Measurements from ENCODE around the gene TMPRSS11E.
"Not testable (repeated sequence)": the region's sequence is repeated elsewhere in the genome, so short reads cannot be mapped to it uniquely, and the experiment has no call there.

The TMPRSS11E gene, protein sequence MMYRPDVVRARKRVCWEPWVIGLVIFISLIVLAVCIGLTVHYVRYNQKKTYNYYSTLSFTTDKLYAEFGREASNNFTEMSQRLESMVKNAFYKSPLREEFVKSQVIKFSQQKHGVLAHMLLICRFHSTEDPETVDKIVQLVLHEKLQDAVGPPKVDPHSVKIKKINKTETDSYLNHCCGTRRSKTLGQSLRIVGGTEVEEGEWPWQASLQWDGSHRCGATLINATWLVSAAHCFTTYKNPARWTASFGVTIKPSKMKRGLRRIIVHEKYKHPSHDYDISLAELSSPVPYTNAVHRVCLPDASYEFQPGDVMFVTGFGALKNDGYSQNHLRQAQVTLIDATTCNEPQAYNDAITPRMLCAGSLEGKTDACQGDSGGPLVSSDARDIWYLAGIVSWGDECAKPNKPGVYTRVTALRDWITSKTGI

GRCh38 chr4:68447201-68447600 lies at the start of gene TMPRSS11E:
TMPRSS11E (plus strand) TSS chr4:68447463; CDS start chr4:68447513, 50 bp downstream.
- no peak for DNase-seq

- DNase-seq: no peak
Observed at GRCh38 chr4:68399306-68399705, 48.0 kb upstream of the TMPRSS11E start.

GRCh38 chr4:68401231-68401630 lies 46.0 kb upstream of the TMPRSS11E start:
- DNase-seq: no peak

DNA sequence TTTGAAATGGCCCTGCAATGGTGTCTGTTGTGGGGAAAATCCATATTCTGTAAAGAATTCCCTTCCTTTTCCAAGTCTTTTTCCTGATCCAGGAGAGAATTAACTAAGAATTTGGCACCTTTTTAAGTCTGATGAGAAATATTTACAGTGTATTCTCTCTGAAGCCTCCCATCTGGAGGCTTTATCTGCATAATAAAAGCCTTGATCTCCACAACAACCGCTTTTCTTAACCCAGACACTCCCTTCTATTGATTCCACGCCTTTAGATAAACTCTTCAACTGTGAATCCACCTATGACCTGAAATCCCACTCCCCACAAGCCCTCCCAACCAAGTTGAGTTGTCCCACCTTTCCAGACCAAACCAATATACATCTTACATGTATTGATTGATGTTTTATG lies 43.1 kb upstream of the TMPRSS11E start:
- no peak for DNase-seq

DNA sequence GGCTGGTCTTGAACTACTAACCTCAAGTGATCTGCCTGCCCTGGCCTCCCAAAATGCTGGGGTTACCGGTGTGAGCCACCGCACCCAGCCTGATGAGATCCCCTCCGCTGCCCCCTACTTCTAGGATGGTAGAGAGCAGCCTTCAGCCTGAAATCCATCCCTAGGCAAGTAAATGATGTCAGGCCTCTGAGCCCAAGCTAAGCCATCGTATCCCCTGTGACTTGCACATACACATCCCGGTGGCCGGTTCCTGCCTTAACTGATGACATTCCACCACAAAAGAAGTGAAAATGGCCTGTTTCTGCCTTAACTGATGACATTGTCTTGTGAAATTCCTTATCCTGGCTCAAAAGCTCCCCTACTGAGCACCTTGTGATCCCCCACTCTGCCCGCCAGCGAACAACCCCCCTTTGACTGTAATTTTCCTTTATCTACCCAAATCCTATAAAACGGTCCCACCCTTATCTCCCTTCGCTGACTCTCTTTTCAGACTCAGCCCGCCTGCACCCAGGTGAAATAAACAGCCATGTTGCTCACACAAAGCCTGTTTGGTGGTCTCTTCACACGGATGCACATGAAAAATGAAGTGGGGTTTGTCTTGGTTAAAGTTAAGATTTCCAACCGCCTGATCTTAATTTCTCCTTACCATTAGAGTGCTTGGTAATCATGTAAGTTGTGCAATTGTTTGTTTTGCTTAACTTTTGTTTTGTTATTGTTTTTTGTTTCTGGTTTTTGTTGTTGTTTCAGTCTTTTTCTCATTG lies 41.4 kb upstream of the TMPRSS11E start:
- DNase-seq: not testable (repeated sequence)

DNA sequence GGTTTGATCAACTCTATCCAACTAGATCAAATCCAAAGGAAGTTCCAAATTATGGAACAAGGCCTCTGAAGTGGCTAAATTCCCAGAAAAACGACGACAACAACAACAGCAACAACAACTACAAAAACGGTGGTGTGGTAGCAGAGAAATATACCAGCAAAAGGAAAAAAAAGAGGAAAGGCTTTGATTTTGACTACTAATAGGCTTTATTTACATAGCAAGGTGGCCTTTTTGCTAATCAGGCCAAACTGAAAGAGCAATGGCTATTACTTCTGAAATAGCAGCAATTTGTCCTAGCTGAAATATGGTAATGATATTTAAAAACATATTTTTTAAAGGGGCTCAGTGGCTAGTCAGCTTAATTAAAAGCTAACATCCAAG lies 40.8 kb upstream of the TMPRSS11E start:
- no peak for DNase-seq

DNA sequence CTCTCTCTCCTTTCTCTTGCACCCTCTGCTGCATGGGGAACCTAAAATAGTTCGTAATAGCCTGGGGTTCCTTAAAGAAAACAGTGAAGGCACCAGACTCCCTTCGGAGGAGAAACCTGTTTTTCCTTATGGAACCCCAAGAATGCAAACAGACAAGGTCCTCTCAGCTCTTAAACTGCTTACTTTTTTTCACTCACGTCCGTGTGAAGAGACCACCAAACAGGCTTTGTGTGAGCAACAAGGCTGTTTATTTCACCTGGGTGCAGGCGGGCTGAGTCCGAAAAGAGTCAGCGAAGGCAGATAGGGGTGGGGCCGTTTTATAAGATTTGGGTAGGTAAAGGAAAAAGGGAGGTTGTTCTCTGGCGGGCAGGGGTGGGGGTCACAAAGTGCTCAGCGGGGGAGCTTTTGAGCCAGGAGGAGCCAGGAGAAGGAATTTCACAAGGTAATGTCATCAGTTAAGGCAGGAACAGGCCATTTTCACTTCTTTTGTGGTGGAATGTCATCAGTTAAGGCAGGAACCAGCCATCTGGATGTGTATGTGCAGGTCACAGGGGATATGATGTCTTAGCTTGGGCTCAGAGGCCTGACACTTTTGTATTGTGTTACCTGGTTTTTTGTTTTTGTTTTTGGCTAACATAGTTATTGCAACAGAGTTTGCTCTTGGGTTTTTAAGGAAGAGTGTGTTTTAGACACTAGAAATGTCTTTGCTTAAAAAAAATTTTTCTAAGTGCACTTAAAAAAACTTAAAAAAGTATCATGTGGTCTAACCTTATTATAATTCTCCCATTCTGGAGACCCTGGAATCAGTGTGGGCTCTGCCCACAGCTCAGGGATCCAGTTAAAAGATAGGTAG lies 40.0 kb upstream of the TMPRSS11E start:
- not testable (repeated sequence) for DNase-seq

- DNase-seq: no peak
Observed at GRCh38 chr4:68407868-68408190, 39.4 kb upstream of the TMPRSS11E start.

GRCh38 chr4:68410149-68410548 lies 37.1 kb upstream of the TMPRSS11E start:
- DNase-seq: no peak

DNA sequence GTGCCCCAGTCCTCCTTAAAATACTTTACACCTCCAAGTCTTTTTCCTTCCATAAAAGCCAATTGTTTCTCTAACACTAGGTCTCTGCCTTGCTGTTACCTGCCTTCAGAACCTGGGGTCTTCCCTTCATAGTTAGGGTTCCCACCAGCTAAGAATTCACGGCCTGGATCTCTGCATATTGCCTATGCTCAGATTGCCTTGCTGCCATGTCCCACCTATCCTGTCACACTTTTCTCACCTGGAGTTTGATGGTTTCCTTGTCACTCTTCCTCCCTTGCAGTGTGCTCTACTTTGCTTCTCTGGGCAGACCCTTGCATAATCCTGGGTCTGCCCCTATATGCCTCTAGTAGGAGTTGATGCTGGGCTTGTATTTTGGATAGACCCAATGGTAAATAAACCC lies 36.6 kb upstream of the TMPRSS11E start:
- DNase-seq: no peak

- DNase-seq: not testable (repeated sequence)
Observed at GRCh38 chr4:68412031-68412430, 35.2 kb upstream of the TMPRSS11E start.

GRCh38 chr4:68416591-68416990 lies 30.7 kb upstream of the TMPRSS11E start:
- no peak for DNase-seq

GRCh38 chr4:68426516-68426915 lies 20.7 kb upstream of the TMPRSS11E start:
- DNase-seq: no peak

DNA sequence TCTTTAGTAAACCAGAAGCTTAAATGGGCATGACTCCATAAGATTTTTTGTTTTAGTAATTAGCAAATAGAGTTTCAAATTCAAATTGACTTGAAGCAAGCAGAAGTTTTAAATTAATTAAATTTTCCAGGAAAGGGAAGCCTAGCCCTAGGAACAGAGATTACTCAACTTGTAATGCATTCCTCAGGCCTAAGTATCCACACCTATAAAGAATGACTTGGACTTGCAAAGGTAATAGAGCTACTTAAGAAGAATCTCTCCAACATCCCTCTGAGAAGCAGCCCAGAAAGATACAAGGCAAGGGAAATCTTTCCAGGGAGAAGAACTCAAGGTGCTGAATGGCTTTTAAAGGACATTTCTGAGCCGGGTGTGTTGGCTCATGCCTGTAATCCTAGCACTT lies 16.9 kb upstream of the TMPRSS11E start:
- DNase-seq: no peak

DNA sequence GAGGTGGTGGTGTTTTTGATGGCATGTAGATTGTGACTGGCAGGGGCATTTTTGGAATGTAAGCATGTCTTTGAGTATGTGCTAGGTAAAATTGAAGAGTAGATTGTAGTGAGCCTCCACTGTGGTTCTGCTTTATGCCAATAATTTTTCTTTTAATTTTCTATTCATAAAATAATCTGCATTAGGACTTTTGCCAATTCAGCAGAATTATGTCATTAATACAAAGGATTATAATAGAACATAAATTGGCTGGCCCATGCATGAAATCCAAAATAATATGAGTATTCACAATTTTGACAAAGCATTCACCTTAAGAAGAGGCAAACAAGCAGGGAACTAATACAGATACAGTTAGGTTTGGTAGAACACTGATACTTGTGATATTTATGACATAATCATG lies 14.9 kb upstream of the TMPRSS11E start:
- no peak for DNase-seq

DNA sequence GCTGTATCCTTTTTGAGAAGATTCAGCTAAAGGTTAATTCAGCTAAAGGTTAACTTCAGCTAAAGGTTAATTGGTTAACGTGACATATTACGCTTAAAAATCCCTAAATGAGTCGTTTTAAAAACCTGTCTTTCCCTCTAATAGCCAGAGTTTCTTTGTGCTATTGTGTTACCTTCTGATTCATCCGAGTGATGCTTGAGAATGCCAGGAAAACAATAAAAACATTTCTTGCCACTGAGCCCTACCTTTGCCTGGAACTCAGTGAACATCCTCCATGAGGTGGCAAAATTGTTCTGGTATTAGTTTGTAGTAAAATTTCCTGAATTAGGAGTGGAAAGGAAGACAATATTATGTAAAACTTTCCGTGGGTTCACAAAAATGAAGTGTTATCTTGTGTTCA lies 13.7 kb upstream of the TMPRSS11E start:
- no peak for DNase-seq

- no peak for DNase-seq
Observed at GRCh38 chr4:68434277-68434676, 13.0 kb upstream of the TMPRSS11E start.

DNA sequence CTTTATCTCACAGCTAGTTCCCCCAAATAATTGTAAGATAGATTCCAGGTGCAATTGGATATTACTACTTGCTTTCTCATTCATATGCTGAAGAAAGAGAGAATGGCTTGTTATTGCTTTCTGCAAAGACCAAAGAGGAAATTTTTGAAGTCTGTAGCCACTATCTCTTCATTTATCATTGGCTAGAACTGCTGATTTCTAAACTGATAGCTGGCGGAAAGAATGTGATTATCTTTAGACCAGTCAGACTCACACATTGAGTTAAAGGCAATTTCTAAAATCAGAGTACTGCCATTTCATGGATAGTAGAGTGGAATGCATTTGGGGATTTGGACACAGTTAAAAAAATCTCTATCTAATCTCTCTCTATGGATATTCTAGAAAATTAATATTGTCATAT lies 12.4 kb upstream of the TMPRSS11E start:
- DNase-seq: no peak

GRCh38 chr4:68445111-68445510 lies 2.2 kb upstream of the TMPRSS11E start:
- DNase-seq: no peak

DNA sequence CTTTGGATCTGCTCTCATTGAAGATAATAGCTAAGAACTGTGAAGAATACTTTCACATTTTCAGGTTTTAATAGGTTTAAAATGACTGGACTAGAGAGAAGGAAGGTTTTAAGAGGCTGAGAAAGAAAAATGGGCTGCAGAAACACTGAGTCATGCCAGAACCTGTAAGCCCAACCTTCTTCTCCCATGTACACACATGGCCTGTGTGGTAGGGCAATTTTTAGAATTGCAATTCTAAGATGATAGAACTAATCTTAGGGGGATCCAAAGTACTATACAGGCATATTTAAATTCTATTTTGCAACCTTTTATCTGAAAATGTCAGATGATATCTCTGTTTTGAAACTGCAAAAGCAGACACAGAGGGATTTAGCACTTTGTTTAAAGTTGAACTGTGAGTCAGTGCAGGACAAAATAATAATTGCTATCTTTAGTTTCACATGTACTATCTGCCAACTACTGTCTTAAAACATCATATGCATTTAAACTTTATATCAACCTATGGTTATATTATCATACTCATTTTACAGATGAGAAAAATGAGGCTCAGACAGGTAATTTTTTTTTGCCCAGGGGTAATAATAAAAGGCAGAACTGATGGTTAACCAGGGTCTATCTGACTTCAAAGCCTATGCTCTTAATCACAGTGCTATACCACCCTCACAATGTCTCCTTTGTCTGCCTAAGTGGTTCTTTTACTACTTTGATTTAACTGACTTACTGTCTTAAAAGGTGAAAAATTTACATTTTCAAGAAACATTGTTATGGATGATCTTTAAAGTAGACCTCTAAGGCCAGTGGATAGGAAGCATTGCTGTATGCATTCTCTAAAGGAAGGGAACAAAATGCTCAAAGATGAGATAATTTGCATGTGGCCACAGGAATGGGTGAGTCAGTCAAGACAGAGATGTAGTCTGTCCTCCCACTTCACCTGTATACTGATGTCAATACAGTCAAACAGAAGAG lies 4.3 kb downstream of the TMPRSS11E start:
- no peak for DNase-seq

DNA sequence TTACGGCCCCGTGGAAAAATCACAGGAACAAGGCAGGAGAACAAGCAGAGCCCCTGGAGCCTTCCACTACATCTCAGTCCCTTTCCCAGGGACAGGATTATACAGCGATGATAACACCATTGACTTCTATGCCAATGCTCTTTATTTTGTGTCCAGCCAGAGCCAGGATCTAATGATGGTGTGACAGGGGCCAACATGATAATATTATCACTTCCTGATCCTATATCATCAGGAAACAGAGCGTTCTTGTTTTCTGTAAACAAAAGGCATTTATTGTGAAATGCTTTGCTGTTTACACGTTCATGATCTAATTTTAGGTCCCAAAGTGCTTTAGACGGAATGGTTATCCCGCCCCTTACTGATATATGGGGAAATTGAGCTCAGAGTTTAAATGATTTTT lies 12.8 kb downstream of the TMPRSS11E start:
- no peak for DNase-seq

GRCh38 chr4:68461790-68462189 lies 14.5 kb downstream of the TMPRSS11E start:
- no peak for DNase-seq
